HG03064 (cell line): ENCODE data around the gene FAM216A.
A peak's percentile ranks its signal among the peaks of the same experiment; 100 is the strongest.
"Not testable (repeated sequence)": the region's sequence is repeated elsewhere in the genome, so short reads cannot be mapped to it uniquely, and the experiment has no call there.

ENCODE experiments used
- ATAC-seq: cut with Tn5 transposase; IDR thresholded peaks from one replicate; pipeline ENCODE4 v1.9.1; 2021; ENCODE audit warnings: low read depth; ENCODE audit not compliant: unreplicated experiment

The FAM216A gene

DNA sequence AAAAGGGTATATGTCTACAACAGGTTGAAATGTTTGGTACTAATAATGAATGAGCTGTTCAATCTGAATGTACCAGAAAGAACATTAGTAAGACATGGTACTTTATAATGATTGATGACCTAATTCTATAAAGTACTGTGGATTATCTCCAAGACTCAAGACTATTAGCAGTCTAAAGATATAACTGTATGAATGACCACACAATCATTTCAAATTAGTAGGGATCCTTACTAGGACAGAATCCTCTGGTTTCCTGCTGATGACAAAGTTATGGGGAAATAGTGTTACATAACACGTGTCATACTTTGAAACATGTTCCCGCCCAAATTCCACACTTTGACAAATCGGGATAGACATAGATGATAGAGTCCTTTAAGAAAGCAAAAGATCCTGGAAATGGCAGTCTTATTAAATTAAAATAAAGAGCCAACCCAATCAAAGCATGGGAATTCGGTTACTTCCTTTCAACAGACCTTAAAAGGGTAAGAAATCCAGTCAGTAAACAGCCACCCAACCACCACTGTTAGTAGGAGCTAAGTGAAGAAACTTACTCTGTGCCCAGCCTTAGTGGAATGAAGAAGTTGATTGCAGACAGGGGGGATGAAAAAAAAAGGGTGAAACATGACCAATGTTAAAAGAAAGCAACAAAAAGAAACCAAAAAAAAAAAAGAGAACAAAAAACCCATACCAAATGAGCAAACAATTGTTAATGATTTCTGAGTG, 30.5 kb downstream of the FAM216A start:
- no peak for ATAC-seq

DNA sequence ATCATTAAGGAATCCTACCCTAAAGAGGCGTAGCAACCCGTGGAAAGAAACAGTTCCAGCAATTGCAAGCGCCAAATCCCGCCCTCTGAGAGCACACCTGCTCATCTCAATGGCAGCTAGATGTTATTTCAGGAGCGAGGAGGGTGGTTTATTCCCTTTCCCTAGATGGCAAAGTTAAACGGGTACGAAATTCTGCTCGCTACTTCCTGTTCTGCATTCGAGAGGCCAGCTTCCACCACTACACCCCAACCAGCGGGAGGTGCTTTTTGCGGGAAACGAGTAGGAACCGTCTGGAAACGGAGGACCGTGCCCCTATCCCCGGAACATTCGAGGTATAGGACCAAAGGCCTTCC, 32.7 kb downstream of the FAM216A start:
- ATAC-seq = peak; percentile 9

DNA sequence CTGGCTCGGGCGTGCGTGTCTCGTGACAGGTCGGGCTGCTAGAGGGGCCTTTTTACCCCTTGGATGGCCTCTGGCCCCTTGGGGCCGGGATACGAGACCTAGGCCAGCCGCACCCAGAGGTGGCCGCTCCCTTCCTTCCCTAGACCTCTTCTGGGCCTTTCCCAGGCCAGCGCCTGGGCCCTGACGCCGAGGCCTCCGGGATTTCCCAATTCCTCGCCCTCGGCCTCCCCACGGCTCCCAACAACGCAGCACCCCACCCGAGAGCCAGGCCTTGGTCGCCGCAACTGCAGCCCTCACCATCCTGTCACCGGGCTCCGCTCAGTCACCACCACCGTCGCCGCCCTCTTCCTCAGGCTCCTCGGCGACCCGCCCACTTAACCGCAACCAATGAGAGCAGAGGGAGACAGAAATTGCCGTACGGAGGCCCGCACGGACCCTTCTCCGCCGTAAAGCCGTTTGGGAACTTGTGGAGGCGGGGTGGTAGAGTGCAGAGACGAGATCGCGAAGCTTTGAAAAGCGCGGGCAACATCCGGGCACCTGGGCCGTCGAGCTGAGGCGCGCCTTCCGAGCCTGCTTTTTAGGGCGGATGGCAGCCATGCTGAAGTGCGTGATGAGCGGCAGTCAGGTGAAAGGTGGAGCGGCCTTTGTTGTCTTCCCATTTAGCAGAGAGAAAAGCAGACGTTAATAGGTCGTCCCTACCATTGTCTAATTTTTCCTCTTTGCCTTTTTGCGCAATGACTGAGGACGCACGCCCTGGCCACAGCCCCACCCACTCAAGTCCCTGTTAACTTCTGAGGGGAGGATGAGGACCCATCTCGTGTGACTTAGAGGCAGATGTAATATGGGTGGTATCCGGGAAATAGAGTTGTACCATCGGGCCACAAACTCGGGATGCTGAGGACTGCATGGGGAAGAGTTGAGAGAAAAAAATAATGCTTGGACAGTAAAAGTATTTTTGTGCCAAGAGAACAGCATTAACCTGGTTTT, 33.4 kb downstream of the FAM216A start, which contains the start of the genes RAD9B and VPS29:
Gene RAD9B, plus strand, starts transcription at position 580 of the 987 bp plus-strand sequence. Its CDS starts 7 bp downstream, at position 587.
Gene VPS29, minus strand, starts transcription at position 360 of the 987 bp plus-strand sequence. Its CDS starts 60 bp downstream, at position 300.
- peak; percentile 91 for ATAC-seq

DNA sequence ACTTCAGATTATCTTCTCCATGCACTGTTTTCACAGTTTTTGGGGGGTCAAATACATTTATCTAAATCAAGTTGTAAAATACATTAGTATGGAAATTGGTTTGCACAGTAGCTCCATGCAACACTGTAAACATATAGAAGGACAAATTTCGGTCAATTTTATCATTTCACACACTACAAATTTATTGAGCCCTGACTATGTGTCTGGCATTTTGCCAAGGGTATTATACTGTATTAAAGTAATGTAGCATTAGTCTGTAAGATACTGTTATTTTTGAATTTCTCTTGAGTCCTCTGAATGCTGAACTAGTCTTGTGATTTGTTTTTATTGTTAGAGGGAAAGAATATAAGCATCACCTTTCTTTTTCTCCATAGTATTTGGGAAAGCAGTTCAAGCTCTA, 34.8 kb downstream of the FAM216A start:
- ATAC-seq = no peak

DNA sequence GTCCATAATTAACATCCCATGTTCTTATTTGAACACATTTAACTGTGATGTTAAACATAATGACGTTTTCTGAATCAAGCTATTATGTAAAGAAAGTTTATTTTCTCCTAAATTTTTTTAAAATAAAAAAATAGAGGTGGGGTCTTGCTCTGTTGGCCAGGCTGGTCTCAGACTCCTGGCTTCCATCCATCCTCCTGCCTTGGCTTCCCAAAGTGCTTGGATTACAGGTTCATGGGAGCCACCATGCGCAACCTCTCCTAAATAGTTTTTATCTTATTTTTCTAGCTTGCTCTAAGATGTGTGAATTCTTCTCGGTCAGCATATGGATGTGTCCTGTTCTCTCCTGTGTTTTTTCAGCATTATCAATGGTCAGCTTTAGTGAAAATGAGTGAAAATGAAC, 36.7 kb downstream of the FAM216A start:
- no peak for ATAC-seq

DNA sequence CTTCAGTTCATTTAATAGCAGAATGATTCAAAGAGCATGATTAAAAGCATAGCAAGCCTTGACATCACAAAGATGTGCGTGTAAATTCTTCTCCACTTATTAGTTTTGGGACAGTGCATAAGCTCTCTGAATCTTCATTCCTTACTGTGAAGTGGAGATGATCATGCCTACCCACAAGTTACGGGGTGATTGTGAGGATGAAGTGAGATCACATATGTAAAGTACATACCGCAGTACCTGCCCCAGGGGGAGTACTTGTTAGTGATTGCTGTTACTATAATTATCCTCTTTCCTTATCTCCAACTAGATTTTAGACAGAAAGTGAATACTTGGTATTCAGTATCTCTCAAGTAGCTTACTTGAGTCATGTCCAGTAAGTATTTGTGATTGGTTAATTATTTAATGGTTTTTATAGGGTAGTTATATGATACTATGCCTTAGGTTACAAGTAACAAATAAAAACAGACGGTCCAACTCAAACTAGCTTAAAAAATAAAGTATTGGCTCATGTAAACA, 39.5 kb downstream of the FAM216A start:
- no peak for ATAC-seq

GRCh38 chr12:110513842-110514241, 45.2 kb downstream of the FAM216A start:
- no peak for ATAC-seq

GRCh38 chr12:110514363-110514762, 45.7 kb downstream of the FAM216A start:
- ATAC-seq = no peak

DNA sequence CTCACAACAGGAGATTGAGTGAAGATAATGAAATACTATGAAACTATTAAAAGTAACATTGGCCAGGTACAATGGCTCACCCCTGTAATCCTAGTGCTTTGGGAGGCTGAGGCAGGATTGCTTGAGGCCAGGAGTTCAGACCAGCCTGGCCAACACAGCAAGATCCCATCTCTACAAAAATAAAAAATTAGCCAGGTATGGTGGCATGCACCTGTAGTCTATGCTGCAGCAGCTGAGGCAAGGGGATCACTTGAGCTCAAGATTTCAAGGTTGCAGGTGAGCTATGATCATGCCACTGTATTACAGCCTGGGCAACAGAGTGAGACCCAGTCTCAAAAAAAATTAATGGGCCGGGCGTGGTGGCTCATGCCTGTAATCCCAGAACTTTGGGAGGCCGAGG, 48.4 kb downstream of the FAM216A start:
- no peak for ATAC-seq

GRCh38 chr12:110518014-110518413, 49.4 kb downstream of the FAM216A start:
- ATAC-seq = not testable (repeated sequence)

- not testable (repeated sequence) for ATAC-seq
These were observed 52.4 kb downstream of the FAM216A start for GRCh38 chr12:110520876-110521712.

- ATAC-seq = no peak
These were observed 59.7 kb downstream of the FAM216A start for GRCh38 chr12:110528277-110528839.

GRCh38 chr12:110530511-110530910, 61.9 kb downstream of the FAM216A start:
- no peak for ATAC-seq

- ATAC-seq = peak; percentile 84
These were observed 63.2 kb downstream of the FAM216A start for GRCh38 chr12:110531741-110532333.

DNA sequence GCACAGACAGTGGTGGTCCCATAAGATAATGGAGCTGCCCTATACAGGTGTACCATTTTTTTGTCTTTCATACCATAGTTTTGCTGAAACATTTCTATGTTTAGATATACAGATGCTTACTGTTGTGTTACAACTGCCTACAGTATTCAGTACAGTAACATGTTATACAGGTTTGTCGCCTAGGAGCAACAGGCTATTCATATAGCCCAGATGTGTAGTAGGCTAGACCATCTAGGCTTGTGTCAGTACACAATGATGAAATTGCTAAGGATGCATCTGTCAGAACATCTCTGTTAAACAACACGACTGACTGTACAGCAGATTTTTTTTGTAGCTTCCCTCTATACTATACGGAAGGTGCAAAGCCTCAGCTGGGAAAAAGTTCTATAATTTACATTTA, 64.0 kb downstream of the FAM216A start:
- ATAC-seq = no peak

- ATAC-seq = no peak
These were observed 65.0 kb downstream of the FAM216A start for GRCh38 chr12:110533607-110534006.

- ATAC-seq = no peak
These were observed 66.2 kb downstream of the FAM216A start for GRCh38 chr12:110534811-110535210.

GRCh38 chr12:110536834-110537604, 68.4 kb downstream of the FAM216A start:
- no peak for ATAC-seq
